GM08714 (cell line): Measurements from ENCODE around the gene GPR101.
A peak's percentile ranks its signal among the peaks of the same experiment; 100 is the strongest.

ENCODE experiments used
- H3K4me3 ChIP-seq: fragments of 200-500 bp; sonication (Bioruptor generic); 2 replicates; pipeline ENCODE4 v1.5.1; 2014; ENCODE audit warnings: mild to moderate bottlenecking, low read length, inconsistent platforms
- ZNF274 ChIP-seq: IDR thresholded peaks from 2 replicates; pipeline ENCODE4 v1.6.1; 2012; ENCODE audit warnings: mild to moderate bottlenecking, low read depth, low read length

The GPR101 gene, protein sequence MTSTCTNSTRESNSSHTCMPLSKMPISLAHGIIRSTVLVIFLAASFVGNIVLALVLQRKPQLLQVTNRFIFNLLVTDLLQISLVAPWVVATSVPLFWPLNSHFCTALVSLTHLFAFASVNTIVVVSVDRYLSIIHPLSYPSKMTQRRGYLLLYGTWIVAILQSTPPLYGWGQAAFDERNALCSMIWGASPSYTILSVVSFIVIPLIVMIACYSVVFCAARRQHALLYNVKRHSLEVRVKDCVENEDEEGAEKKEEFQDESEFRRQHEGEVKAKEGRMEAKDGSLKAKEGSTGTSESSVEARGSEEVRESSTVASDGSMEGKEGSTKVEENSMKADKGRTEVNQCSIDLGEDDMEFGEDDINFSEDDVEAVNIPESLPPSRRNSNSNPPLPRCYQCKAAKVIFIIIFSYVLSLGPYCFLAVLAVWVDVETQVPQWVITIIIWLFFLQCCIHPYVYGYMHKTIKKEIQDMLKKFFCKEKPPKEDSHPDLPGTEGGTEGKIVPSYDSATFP

DNA sequence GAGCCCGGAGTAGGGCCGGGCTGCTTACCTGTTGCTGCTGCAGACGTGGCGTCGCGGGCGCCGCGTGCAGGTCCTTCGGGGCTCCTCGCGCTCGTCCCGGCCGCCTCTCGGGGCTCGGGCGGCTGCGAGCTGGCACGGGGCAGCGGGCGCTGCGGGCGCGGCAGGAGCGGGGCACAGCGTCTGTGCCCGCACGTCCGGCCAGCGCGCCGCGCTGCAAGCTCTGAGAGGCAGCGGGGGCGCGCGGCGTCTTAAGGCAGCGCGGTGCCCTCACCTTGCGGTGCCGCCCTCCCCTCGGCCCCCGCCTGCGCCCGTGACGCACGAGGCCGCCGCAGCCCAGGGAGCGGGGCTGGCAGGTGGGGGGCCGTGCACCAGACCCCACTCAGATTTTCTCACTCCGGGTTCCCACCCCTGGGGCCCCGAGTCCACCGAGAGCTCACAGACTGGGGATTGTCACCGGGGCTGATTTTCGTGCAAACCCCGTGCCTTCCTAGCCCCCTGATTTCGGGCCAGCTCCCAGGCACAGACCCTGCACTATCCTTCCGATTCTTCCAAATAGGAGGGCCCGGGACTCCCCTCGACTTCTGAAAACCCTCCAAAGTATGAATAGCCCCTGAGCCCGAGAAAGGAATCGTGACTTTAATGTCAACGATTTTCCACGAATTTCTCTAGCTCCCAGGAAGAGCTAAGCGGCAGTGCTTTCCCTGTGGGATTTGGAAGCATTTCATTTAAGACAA lies at the start of gene GPR101:
Gene GPR101, minus strand, starts transcription at position 222 of the 734 bp plus-strand sequence. CDS start 2,321 bp downstream, outside the sequence.
- no peak for TF ChIP-seq ZNF274
- no peak within 1 kb of the TSS; the same call in 1 of the 2 replicates for H3K4me3 ChIP-seq

DNA sequence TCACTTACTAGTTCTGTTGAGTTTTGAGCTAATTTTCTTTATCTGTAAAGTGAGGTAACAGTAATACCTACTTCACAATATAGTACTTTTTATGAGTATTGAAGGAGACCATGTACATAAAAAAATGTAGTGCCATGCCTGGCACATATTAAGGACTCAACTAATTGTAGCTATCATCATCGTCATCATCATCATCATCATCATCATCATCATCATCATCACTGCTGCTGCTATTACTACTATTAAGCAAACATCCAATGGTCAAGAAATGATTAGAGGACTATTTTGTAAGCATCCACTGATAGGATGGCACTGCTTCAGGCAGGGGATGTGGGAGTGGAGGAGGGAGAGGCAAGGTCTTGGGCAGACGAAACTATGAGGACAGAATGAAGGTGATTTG lies 47.4 kb upstream of the GPR101 start:
- H3K4me3 ChIP-seq = no peak overlapping the region
- TF ChIP-seq ZNF274 = no peak

DNA sequence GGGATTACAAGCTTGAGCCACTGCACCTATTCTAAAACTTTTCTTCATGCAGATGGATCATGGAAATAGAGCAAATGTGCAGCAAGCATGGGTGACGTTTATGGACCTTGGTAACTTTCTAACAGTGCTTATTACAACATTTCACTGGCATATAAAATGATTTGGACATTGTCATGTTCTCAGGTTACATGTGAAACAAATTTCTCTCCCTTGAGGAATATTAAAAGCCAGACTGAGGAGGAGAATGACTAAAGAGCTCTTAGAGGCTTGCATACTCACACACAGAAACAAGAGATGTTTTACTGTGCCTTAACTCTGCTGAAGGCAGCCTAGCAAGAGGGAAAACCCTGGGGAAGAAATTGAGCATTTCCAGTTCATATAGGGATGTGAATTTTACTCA lies 38.6 kb upstream of the GPR101 start:
- no peak for TF ChIP-seq ZNF274

DNA sequence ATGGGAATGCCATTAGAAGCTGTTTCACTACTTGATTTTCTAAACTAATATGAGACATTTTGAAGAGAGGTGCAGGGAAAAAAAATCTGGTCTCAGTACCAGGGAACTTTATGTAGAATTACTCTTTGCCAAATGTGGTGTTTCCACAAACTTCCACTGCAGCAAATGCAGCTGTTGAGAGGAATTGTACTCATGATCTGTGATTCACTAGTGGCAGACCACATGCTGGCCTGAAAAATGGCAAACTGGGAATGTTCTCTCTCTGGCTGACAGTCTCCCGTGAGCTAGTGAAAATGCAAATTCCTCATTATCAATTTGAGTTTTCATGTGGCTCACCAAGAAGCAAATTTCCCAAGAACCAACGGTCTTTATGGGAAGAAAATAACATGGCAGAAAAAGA lies 37.8 kb upstream of the GPR101 start:
- H3K4me3 ChIP-seq = no peak overlapping the region
- no peak for TF ChIP-seq ZNF274

More for the DNA sequence above, 38.6 kb upstream of the GPR101 start:
- no peak overlapping the region for H3K4me3 ChIP-seq

DNA sequence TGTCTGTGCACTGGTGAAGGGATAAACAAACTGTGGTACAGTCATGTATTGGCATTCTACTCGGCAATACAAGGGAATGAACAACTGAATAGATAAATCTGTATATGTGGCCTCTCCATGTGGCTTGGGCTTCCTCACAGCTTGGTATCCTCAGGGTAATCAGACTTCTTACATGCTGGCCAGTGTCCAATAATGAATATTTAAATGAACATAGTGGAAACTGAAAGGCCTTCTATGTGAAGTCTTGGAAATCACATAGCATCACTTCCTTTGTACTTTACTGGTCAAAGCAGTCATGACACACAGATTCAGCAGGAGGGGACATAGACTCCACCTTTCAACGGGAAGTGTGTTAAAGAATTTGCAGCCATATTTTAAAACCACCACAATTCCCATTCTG lies 33.4 kb upstream of the GPR101 start:
- no peak overlapping the region for H3K4me3 ChIP-seq
- no peak for TF ChIP-seq ZNF274

DNA sequence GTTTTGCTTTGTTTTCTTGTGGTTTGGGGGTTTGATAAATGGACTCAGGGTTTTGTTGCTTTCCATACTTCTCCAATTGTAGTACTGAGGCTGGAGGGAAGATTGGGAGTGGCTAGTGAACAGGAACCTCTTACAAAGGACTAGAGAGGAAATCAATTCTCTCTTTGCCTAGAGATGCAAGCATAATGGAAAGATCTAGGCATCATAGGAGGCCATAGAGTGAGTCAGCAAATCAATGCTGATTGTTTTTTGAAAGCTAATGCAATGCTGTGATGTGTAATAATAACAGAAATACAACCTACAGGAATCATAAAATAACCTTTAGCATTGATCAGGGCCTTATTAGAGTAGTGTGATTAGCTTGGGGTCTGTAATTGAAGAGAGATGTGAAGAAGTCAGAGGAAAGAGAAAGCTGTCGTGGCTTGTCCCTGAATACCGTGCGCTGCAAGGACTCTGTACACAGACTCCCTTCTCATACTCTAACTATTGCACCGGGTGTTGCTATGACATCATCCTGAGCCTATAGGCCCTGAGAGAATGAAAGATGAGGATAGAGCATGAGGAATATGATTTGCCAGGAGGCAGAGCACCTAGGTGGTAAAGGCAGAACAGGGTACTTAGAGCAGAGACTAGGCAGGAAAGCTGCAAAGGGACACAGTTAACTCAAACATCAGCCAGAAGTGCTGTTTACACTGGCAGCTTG lies 29.3 kb upstream of the GPR101 start:
- TF ChIP-seq ZNF274 = no peak
- no peak overlapping the region for H3K4me3 ChIP-seq

DNA sequence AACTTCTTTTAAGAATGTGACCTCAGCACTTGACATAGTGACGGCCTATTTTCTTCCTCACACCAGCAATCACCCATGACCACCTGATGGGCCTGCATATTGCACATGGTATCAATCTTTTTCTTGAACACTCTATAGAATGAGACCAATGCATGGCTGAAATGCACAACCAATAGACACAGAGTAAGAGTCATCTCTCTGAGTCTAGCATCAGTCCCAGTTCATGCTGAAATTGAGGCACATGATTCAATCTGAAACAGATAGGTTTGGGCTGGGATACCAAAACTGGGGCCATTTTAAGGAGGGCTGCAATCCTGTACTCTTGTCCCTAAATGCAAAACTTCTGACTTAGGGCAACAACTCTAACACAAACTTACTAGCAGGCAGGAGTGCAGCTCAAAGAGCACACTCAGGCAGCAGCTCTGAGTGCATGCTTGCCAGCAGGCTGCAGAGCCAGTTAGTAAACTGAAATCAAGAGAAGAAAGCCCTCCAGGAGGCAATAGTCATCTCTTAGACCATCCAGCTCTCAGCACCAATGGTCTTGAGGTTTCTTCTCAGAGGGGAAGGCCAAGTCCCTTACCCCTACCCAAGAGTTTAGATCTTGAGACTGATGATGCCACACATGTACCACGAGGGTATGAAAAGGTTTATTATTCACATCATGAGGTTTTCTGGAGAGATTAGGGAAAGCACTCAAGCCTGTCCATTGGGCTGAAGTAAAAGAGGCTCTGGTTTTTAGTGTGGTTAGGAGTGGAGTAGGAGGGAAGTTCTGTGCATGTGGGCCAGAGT lies 24.7 kb upstream of the GPR101 start:
- TF ChIP-seq ZNF274 = no peak

DNA sequence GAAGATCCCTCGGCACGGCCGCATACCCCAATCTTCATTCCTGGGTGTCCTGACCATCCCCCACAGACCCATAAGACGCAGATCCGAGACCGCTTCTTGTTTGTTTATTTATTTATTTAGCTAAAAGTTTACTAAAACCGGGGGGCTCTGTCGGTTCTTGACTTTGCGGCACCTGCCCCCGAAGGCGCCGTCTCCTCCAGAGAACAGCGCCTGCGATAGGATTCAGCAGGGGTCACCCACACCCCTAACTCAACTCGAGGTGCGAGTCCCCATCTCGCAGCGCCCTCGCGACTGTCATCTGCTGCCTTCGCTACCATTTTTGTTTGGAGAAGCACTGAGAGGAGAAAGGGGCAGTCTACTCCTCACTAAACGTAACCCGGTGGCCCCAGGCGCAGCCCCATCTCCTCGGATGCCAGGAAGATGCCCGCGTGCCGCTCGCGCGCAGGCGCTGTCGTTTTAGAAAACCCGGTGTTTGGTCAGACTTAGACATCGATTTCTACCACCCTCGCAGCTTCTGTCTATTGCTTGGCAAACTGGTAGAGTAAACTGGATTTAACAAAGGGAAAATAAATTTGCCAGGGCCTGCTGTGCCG lies 18.9 kb upstream of the GPR101 start:
- H3K4me3 ChIP-seq = peak overlapping the region; percentile 34; the same call in 1 of the 2 replicates

More for the DNA sequence above, 24.7 kb upstream of the GPR101 start:
- no peak overlapping the region for H3K4me3 ChIP-seq

DNA sequence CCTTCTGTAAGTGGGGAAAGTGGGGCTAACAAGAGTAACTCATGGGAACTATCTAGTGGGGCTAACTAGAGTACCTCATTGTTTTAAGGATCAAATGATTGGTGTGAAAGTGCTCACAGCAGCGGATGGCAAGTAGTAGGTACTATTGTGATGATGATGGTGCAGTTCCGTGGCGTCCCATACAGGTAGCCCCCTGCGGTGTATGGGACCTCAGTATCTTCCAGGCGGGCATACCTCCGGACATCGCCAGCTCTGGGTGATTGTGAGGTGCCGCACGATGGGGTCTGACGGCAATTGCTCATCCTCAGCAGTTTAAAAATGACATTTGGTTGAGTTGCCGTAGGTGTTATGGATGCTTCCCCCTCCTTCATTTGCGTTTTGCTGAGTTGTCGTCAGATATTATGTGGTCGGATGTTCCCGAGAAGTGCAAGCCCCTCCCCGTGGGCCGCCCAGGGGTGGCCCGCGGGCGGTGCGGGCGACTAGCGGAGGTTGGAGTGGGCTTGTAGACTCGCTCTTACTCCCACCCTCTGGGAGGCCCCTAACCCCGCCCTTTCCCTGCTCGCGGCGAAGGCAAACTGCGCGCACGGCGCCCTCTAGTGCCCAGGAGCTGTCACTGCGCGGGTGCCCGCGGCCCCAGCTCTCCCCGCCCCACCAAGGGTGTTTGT lies 18.3 kb upstream of the GPR101 start:
- peak overlapping the region; percentile 47; the same call in 1 of the 2 replicates for H3K4me3 ChIP-seq
- TF ChIP-seq ZNF274 = no peak

More for the DNA sequence above, 18.9 kb upstream of the GPR101 start:
- no peak for TF ChIP-seq ZNF274

DNA sequence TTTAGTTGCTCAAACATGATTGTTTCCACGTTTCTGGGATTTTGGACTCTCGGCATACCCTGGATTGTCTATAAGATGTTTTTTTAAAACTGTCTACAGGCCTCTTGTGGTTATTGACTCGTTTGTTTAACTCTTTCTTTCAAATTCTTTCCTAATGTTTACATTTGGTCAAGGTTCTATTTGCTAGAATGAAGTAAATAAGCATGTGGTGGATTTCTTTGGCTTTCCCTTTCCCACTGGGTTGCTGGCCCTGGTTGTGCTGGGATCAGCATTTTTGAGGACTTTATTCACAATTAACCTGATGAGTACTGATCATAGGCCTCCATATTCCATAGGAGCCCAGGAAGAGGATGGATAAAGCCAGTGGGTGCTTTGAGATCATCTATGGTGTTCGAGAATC lies 11.1 kb upstream of the GPR101 start:
- TF ChIP-seq ZNF274 = no peak
- H3K4me3 ChIP-seq = no peak overlapping the region

DNA sequence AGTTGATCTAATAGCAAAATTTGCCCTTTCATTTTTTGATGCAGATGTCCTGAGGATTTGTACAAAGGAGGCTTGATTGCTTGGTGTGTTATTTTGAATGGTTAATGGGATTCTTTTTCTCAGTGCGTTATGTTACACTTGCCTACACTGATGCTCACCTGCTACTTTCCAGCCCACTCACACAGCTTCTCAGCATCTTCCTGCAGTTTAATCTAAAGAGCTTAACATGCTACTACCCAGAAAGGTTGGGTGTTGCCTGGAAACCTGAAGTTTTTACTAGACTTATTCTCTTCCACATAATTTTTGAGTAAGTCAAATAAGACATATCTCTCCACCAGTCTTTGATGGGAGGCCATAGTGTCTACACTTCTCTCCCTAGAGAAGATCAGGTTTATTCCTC lies 9.9 kb upstream of the GPR101 start:
- TF ChIP-seq ZNF274 = no peak
- no peak overlapping the region for H3K4me3 ChIP-seq

DNA sequence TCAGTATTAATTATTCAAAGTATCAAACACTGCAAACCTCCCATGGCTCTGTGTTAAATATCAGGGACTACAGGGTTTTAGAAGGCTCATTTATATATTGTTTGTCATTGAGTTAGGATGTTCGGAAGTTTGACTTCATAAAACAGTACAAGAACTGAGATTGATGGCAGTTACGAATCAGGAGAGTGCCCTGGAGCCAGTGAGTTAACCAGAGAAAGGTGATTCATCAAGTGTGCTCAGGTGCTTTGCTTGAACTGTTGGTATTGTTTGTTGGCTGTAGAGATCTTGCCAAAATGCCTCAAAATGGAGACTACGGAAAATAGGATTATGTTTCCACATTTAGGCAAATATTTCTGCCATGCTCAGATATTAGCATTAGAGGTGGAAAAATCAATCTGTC lies 7.5 kb upstream of the GPR101 start:
- H3K4me3 ChIP-seq = no peak overlapping the region
- no peak for TF ChIP-seq ZNF274
